ENCODE data around the gene ZCCHC8. TPM values are rescaled to one million over a fixed set of nuclear protein-coding genes. Genes with fewer than 3 reads are reported as not detected.
A peak's percentile ranks its signal among the peaks of the same experiment; 100 is the strongest.

ZCCHC8 gene
- total RNA-seq, 4 donors from 2014 or later: 12.1 to 23.3 (median 20.5) TPM

DNA sequence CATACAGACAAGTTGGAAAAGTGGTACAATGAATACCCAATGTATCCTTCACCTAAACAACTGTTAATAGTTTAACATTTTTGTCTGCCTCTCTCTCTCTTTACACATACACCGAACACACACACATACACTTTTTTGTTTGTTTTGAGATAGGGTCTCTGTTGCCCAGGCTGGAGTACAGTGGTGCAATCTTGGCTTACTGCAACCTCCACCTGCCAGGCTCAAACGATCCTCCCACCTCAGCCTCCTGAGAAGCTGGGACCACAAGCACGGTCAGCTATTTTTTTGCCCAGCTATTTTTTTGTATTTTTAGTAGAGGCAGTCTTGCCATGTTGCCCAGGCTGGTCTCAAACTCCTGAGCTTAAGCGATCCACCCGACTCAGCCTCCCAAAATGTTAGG lies 16.8 kb downstream of the ZCCHC8 start:
- H3K36me3 ChIP-seq: peaks cover 8 to 89% of the 10 kb centered on the region in 2 donors
- TF ChIP-seq, protein P1, sequence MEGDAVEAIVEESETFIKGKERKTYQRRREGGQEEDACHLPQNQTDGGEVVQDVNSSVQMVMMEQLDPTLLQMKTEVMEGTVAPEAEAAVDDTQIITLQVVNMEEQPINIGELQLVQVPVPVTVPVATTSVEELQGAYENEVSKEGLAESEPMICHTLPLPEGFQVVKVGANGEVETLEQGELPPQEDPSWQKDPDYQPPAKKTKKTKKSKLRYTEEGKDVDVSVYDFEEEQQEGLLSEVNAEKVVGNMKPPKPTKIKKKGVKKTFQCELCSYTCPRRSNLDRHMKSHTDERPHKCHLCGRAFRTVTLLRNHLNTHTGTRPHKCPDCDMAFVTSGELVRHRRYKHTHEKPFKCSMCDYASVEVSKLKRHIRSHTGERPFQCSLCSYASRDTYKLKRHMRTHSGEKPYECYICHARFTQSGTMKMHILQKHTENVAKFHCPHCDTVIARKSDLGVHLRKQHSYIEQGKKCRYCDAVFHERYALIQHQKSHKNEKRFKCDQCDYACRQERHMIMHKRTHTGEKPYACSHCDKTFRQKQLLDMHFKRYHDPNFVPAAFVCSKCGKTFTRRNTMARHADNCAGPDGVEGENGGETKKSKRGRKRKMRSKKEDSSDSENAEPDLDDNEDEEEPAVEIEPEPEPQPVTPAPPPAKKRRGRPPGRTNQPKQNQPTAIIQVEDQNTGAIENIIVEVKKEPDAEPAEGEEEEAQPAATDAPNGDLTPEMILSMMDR (IDR thresholded peaks at IDR 0.05 in 4 of 5, conservative IDR thresholded peaks at IDR 0.05 in 1 of 5): no peak
- no peak for TF ChIP-seq POLR2A (IDR thresholded peaks at IDR 0.05)

GRCh38 chr12:122481861-122482260 lies 18.9 kb downstream of the ZCCHC8 start:
- Histone ChIP-seq H3K9me3 (no peaks in the 10 kb centered on the region), H3K4me1 (no peaks in the 10 kb centered on the region), H3K27me3 (no peaks in the 10 kb centered on the region), H3K36me3 (peaks cover 3 to 89% of the 10 kb centered on the region in 2 donors), H3K4me3 (no peak overlapping the region), H3K27ac (no peak overlapping the region)
- DNase-seq: no peak
- no peak for ATAC-seq
- in situ Hi-C loops (cut with MboI; ENCODE audit: low sequenced_read_pairs in 4 of 4) (no loop called here), intact Hi-C loops (cut with DNase I; ENCODE audit: low total_unique reads) (no loop called here)
- TF ChIP-seq, protein P1 (IDR thresholded peaks at IDR 0.05 in 4 of 5, conservative IDR thresholded peaks at IDR 0.05 in 1 of 5): no peak
- no peak for TF ChIP-seq POLR2A (IDR thresholded peaks at IDR 0.05)

More for the DNA sequence above, 16.8 kb downstream of the ZCCHC8 start:
- no peak for DNase-seq
- intact Hi-C loops (cut with DNase I; ENCODE audit: low total_unique reads) (no loop called here), in situ Hi-C loops (cut with MboI; ENCODE audit: low sequenced_read_pairs in 4 of 4) (no loop called here)
- H3K9me3 ChIP-seq: no peaks in the 10 kb centered on the region
- no peak overlapping the region for H3K4me3 ChIP-seq
- no peaks in the 10 kb centered on the region for H3K27me3 ChIP-seq
- no peaks in the 10 kb centered on the region for H3K4me1 ChIP-seq
- no peak for ATAC-seq
- no peak overlapping the region for H3K27ac ChIP-seq

DNA sequence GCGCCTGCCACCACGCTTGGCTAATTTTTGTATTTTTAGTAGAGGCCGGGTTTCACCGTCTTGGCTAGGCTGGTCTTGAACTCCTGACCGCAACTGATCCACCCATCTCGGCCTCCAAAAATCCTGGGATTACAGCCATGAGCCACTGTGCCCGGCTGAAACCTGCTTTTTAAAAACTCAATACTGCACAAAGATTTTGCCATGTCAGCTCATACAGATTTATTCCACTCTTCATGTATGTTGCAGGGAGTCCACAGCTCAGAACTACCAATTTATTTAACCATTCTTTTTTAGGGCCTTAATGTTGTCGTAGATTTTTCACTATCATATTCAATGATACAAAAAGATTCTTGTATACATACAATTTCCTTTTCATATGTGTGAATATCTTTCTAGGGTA lies 20.0 kb downstream of the ZCCHC8 start:
- DNase-seq (no peak), ATAC-seq (no peak)
- Histone ChIP-seq H3K27me3 (no peaks in the 10 kb centered on the region), H3K9me3 (no peaks in the 10 kb centered on the region), H3K27ac (no peak overlapping the region), H3K4me3 (no peak overlapping the region), H3K36me3 (peaks cover 3 to 91% of the 10 kb centered on the region in 2 donors), H3K4me1 (no peaks in the 10 kb centered on the region)
- intact Hi-C loops (cut with DNase I; ENCODE audit: low total_unique reads) (no loop called here), in situ Hi-C loops (cut with MboI; ENCODE audit: low sequenced_read_pairs in 4 of 4) (no loop called here)
- no peak for TF ChIP-seq POLR2A (IDR thresholded peaks at IDR 0.05)
- TF ChIP-seq, protein P1 (IDR thresholded peaks at IDR 0.05 in 4 of 5, conservative IDR thresholded peaks at IDR 0.05 in 1 of 5): no peak

GRCh38 chr12:122474324-122474716 lies 26.4 kb downstream of the ZCCHC8 start:
- DNase-seq (no peak), ATAC-seq (no peak)
- H3K9me3 ChIP-seq: no peaks in the 10 kb centered on the region
- no peak overlapping the region for H3K4me3 ChIP-seq
- peak overlapping the region in 1 of 4 donors; percentile 45 for H3K27ac ChIP-seq
- peaks cover 5 to 7% of the 10 kb centered on the region in 2 donors for H3K4me1 ChIP-seq
- peaks cover 3 to 70% of the 10 kb centered on the region in 2 donors for H3K36me3 ChIP-seq
- TF ChIP-seq, protein P1 (IDR thresholded peaks at IDR 0.05 in 4 of 5, conservative IDR thresholded peaks at IDR 0.05 in 1 of 5): no peak
- no peak for TF ChIP-seq POLR2A (IDR thresholded peaks at IDR 0.05)
- in situ Hi-C loops (cut with MboI; ENCODE audit: low sequenced_read_pairs in 4 of 4): loop anchor here in 3 of 4 donors (5.0 to 10.0 kb wide), 3 partner anchors 77 to 140 kb away; no protein-coding TSS in a partner anchor
- intact Hi-C loops (cut with DNase I; ENCODE audit: low total_unique reads): loop anchor here (5.0 kb wide), 2 partner anchors 122 to 137 kb away; no protein-coding TSS in a partner anchor
- H3K27me3 ChIP-seq: no peaks in the 10 kb centered on the region
